ENCODE results near the gene DCUN1D1. TPM values are rescaled to one million over a fixed set of nuclear protein-coding genes. Genes with fewer than 3 reads are reported as not detected.
A peak's percentile ranks its signal among the peaks of the same experiment; 100 is the strongest.

Gene DCUN1D1
- total RNA-seq, 1 experiment from 2014 or later = 70.1 TPM

DNA sequence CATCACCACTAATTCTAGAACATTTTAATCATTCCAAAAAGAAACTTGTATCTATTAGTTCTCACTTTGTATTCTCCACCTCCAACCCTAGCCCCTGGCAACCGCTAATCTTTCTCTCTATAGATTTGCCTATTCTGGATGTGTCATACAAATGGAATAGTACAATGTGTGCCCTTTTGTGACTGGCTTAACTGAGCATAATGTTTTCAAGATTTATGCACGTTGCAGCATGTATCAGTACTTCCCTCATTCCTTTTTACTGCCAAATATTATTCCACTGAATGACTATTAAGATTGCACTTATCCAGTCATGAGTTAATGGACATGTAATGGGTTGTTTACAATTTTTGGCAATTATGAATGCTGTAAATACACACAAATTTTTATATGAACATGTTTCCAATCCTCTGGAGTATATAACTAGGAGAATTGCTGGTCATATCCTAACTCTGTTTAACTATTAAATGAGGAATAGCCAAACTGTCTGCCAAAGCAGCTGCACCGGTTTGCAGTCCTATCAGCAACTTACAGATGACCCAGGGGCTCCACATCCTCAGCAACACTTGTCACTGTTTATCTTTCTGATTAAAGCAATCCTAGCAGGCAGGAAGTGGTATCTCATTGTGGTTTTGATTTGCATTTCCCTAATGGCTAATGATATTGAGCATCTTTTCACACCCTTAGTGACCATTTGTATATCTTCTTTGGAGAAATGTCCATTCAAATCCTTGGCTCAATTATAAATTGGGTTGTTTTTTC, 42.9 kb downstream of the DCUN1D1 start:
- Histone ChIP-seq H4K20me1 (ENCODE audit: insufficient read depth, low read depth, low read length) (no peaks in the 10 kb centered on the region), H3K79me2 (ENCODE audit: low read length) (peaks cover 29% of the 10 kb centered on the region), H3K9me3 (ENCODE audit: low read length) (peaks cover 3% of the 10 kb centered on the region; the same call in 1 of the 2 replicates), H3K4me3 (ENCODE audit: low read length) (no peak overlapping the region), H3K4me1 (ENCODE audit: low read length) (peaks cover 28% of the 10 kb centered on the region), H3K27ac (ENCODE audit: low read length) (peak overlapping the region; percentile 50), H3K4me2 (ENCODE audit: low read depth, low read length, poor library complexity, severe bottlenecking) (peak overlapping the region; percentile 9), H3K9ac (ENCODE audit: low read length) (no peak overlapping the region), H3K27me3 (ENCODE audit: low read length) (no peaks in the 10 kb centered on the region), H3K9me2 (replicated peaks; ENCODE audit: insufficient read depth, low read length) (no peaks in the 10 kb centered on the region), H2AFZ (ENCODE audit: low read length) (no peak overlapping the region), H3K36me3 (ENCODE audit: insufficient read depth, low read length) (peaks cover 47% of the 10 kb centered on the region)
- DNase-seq = peak; percentile 74

DNA sequence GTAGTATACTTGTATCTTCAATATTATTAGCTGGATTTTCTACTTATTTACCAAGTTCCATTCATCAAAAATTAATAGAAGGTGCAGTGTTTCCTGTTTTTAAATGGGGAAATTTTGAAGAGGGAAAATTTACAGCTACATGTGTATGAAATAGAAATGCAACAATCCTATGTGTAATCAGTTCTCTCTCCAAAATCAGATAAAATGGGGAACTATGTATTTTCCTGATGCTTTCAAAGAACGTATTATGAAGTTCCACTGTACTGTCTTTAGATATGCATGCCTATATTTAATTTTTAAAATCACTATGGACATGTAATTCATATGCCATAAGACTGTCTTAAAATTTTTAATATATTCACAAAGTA, 43.4 kb downstream of the DCUN1D1 start:
- Histone ChIP-seq H3K4me3 (ENCODE audit: low read length) (no peak overlapping the region), H3K9ac (ENCODE audit: low read length) (no peak overlapping the region), H3K27me3 (ENCODE audit: low read length) (no peaks in the 10 kb centered on the region), H3K27ac (ENCODE audit: low read length) (no peak overlapping the region), H2AFZ (ENCODE audit: low read length) (no peak overlapping the region), H3K4me1 (ENCODE audit: low read length) (peaks cover 28% of the 10 kb centered on the region), H3K9me2 (replicated peaks; ENCODE audit: insufficient read depth, low read length) (no peaks in the 10 kb centered on the region), H3K4me2 (ENCODE audit: low read depth, low read length, poor library complexity, severe bottlenecking) (no peak overlapping the region), H3K36me3 (ENCODE audit: insufficient read depth, low read length) (peaks cover 51% of the 10 kb centered on the region), H3K79me2 (ENCODE audit: low read length) (peaks cover 29% of the 10 kb centered on the region), H3K9me3 (ENCODE audit: low read length) (peaks cover 8% of the 10 kb centered on the region; the same call in 1 of the 2 replicates), H4K20me1 (ENCODE audit: insufficient read depth, low read depth, low read length) (no peaks in the 10 kb centered on the region)
- DNase-seq = no peak

- peaks cover 28% of the 10 kb centered on the region for H3K4me1 ChIP-seq (ENCODE audit: low read length)
- no peaks in the 10 kb centered on the region for H3K9me2 ChIP-seq (replicated peaks; ENCODE audit: insufficient read depth, low read length)
- H4K20me1 ChIP-seq (ENCODE audit: insufficient read depth, low read depth, low read length) = no peaks in the 10 kb centered on the region
- no peak for DNase-seq
- H3K27me3 ChIP-seq (ENCODE audit: low read length) = no peaks in the 10 kb centered on the region
- H3K79me2 ChIP-seq (ENCODE audit: low read length) = peaks cover 26% of the 10 kb centered on the region
- no peak overlapping the region for H3K9ac ChIP-seq (ENCODE audit: low read length)
- no peak overlapping the region for H2AFZ ChIP-seq (ENCODE audit: low read length)
- H3K36me3 ChIP-seq (ENCODE audit: insufficient read depth, low read length) = peaks cover 49% of the 10 kb centered on the region
- no peak overlapping the region for H3K27ac ChIP-seq (ENCODE audit: low read length)
- H3K9me3 ChIP-seq (ENCODE audit: low read length) = peaks cover 8% of the 10 kb centered on the region; the same call in 1 of the 2 replicates
- H3K4me2 ChIP-seq (ENCODE audit: low read depth, low read length, poor library complexity, severe bottlenecking) = no peak overlapping the region
- H3K4me3 ChIP-seq (ENCODE audit: low read length) = no peak overlapping the region
These were observed 44.0 kb downstream of the DCUN1D1 start for GRCh38 chr3:182936239-182936917.

- no peaks in the 10 kb centered on the region for H4K20me1 ChIP-seq (ENCODE audit: insufficient read depth, low read depth, low read length)
- H3K4me1 ChIP-seq (ENCODE audit: low read length) = peaks cover 28% of the 10 kb centered on the region
- H3K27ac ChIP-seq (ENCODE audit: low read length) = no peak overlapping the region
- peaks cover 25% of the 10 kb centered on the region for H3K79me2 ChIP-seq (ENCODE audit: low read length)
- H3K4me3 ChIP-seq (ENCODE audit: low read length) = no peak overlapping the region
- H3K36me3 ChIP-seq (ENCODE audit: insufficient read depth, low read length) = peaks cover 49% of the 10 kb centered on the region
- peaks cover 8% of the 10 kb centered on the region; the same call in 1 of the 2 replicates for H3K9me3 ChIP-seq (ENCODE audit: low read length)
- no peak overlapping the region for H2AFZ ChIP-seq (ENCODE audit: low read length)
- H3K9ac ChIP-seq (ENCODE audit: low read length) = no peak overlapping the region
- no peaks in the 10 kb centered on the region for H3K27me3 ChIP-seq (ENCODE audit: low read length)
- no peak for DNase-seq
- no peaks in the 10 kb centered on the region for H3K9me2 ChIP-seq (replicated peaks; ENCODE audit: insufficient read depth, low read length)
- H3K4me2 ChIP-seq (ENCODE audit: low read depth, low read length, poor library complexity, severe bottlenecking) = no peak overlapping the region
These were observed 44.5 kb downstream of the DCUN1D1 start for GRCh38 chr3:182935803-182936202.

- no peak for DNase-seq
- Histone ChIP-seq H3K36me3 (ENCODE audit: insufficient read depth, low read length) (peaks cover 15% of the 10 kb centered on the region; the same call in 1 of the 2 replicates), H2AFZ (ENCODE audit: low read length) (no peak overlapping the region), H3K9me3 (ENCODE audit: low read length) (no peaks in the 10 kb centered on the region), H3K4me2 (ENCODE audit: low read depth, low read length, poor library complexity, severe bottlenecking) (no peak overlapping the region), H3K9ac (ENCODE audit: low read length) (no peak overlapping the region), H3K4me1 (ENCODE audit: low read length) (no peaks in the 10 kb centered on the region), H3K9me2 (replicated peaks; ENCODE audit: insufficient read depth, low read length) (no peaks in the 10 kb centered on the region), H3K79me2 (ENCODE audit: low read length) (peaks cover 8% of the 10 kb centered on the region), H3K27ac (ENCODE audit: low read length) (no peak overlapping the region), H3K4me3 (ENCODE audit: low read length) (no peak overlapping the region), H4K20me1 (ENCODE audit: insufficient read depth, low read depth, low read length) (no peaks in the 10 kb centered on the region), H3K27me3 (ENCODE audit: low read length) (no peaks in the 10 kb centered on the region)
These were observed 54.4 kb downstream of the DCUN1D1 start for GRCh38 chr3:182925944-182926337.

DNA sequence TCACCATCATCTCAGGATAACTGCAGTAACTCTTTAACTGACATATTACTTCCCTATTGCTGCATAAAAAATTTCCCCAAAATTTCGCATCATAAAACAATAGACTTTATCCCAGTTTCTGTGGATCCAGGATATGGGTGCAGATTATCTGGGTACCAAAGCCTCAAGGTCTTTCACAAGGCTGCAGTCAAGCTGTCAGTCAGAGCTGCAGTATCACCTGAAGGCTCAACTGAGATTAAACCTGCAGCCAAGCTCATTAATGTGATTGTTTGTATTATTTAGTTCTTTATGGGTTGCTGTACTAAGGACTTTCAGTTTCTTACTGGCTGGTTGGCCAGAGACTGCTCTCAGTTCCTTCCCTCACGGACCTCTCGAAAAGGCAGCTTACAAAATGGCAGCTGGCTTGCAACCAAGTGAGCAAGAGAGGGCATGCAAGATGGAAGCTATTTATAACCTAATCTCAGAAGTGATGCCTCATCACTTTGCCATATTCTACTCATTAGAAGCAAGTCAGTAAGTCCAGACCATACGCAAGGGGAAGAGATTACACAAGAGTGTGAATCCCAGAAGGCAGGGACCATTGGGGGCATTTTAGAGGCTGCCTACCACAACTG, 54.9 kb downstream of the DCUN1D1 start:
- no peak overlapping the region for H2AFZ ChIP-seq (ENCODE audit: low read length)
- no peak overlapping the region for H3K27ac ChIP-seq (ENCODE audit: low read length)
- no peak overlapping the region for H3K4me3 ChIP-seq (ENCODE audit: low read length)
- no peaks in the 10 kb centered on the region for H3K4me1 ChIP-seq (ENCODE audit: low read length)
- no peaks in the 10 kb centered on the region for H3K9me2 ChIP-seq (replicated peaks; ENCODE audit: insufficient read depth, low read length)
- peaks cover 15% of the 10 kb centered on the region; the same call in 1 of the 2 replicates for H3K36me3 ChIP-seq (ENCODE audit: insufficient read depth, low read length)
- no peak overlapping the region for H3K9ac ChIP-seq (ENCODE audit: low read length)
- peaks cover 8% of the 10 kb centered on the region for H3K79me2 ChIP-seq (ENCODE audit: low read length)
- H3K4me2 ChIP-seq (ENCODE audit: low read depth, low read length, poor library complexity, severe bottlenecking) = no peak overlapping the region
- no peaks in the 10 kb centered on the region for H3K9me3 ChIP-seq (ENCODE audit: low read length)
- no peaks in the 10 kb centered on the region for H4K20me1 ChIP-seq (ENCODE audit: insufficient read depth, low read depth, low read length)
- no peak for DNase-seq
- no peaks in the 10 kb centered on the region for H3K27me3 ChIP-seq (ENCODE audit: low read length)

GRCh38 chr3:182921665-182922355, 58.5 kb downstream of the DCUN1D1 start:
- no peak overlapping the region for H3K4me2 ChIP-seq (ENCODE audit: low read depth, low read length, poor library complexity, severe bottlenecking)
- H2AFZ ChIP-seq (ENCODE audit: low read length) = no peak overlapping the region
- peaks cover 7% of the 10 kb centered on the region; the same call in 1 of the 2 replicates for H3K79me2 ChIP-seq (ENCODE audit: low read length)
- H3K36me3 ChIP-seq (ENCODE audit: insufficient read depth, low read length) = peaks cover 12% of the 10 kb centered on the region; the same call in 1 of the 2 replicates
- no peaks in the 10 kb centered on the region for H3K9me2 ChIP-seq (replicated peaks; ENCODE audit: insufficient read depth, low read length)
- H3K27ac ChIP-seq (ENCODE audit: low read length) = no peak overlapping the region
- H3K4me1 ChIP-seq (ENCODE audit: low read length) = peaks cover 7% of the 10 kb centered on the region
- no peak overlapping the region for H3K9ac ChIP-seq (ENCODE audit: low read length)
- no peak overlapping the region for H3K4me3 ChIP-seq (ENCODE audit: low read length)
- DNase-seq = no peak
- no peaks in the 10 kb centered on the region for H3K9me3 ChIP-seq (ENCODE audit: low read length)
- no peaks in the 10 kb centered on the region for H4K20me1 ChIP-seq (ENCODE audit: insufficient read depth, low read depth, low read length)
- H3K27me3 ChIP-seq (ENCODE audit: low read length) = no peaks in the 10 kb centered on the region

Data from Karpas-422 (cell line).